ENCODE data around the gene THBS1.

- TF ChIP-seq ISL1 (CRISPR knock-in tag; IDR thresholded peaks at IDR 0.05) (no peak), TSHZ2 (CRISPR knock-in tag; IDR thresholded peaks at IDR 0.05) (no peak), PATZ1 (CRISPR knock-in tag; IDR thresholded peaks at IDR 0.05; ENCODE audit: borderline replicate concordance) (no peak), OSR1 (CRISPR knock-in tag; IDR thresholded peaks at IDR 0.05) (no peak)
Observed at GRCh38 chr15:39578851-39579486, 1.9 kb upstream of the THBS1 start.

Data from SK-N-SH treated with all-trans-retinoic acid at 6 μM for 48 hours (cell line).